Colonic mucosa (tissue), 4 donors: ENCODE measurements around the gene TAF10. TPM values are rescaled to one million over a fixed set of nuclear protein-coding genes. Genes with fewer than 3 reads are reported as not detected.

ENCODE experiments used
- DNase-seq: peaks from one replicate; pipeline ENCODE4 v3.0.0-alpha.2; 2020
- H3K27ac ChIP-seq: fragments of 200-600 bp; one replicate; pipeline ENCODE4 v1.8.0; 2021
- H3K27me3 ChIP-seq: fragments of 200-600 bp; one replicate; pipeline ENCODE4 v1.8.0; 2021
- H3K36me3 ChIP-seq: fragments of 200-600 bp; one replicate; pipeline ENCODE4 v1.8.0; 2021
- H3K4me1 ChIP-seq: fragments of 200-600 bp; one replicate; pipeline ENCODE4 v1.8.0; 2021; ENCODE audit warnings: mild to moderate bottlenecking
- H3K4me3 ChIP-seq: fragments of 200-600 bp; one replicate; pipeline ENCODE4 v1.8.0; 2021
- H3K9ac ChIP-seq, 2 donors: one replicate each; pipeline ENCODE4 v1.7.0; 2013; ENCODE audit warnings: control low read depth in 2 of 2, low read depth in 2 of 2, low read length in 2 of 2
- H3K9me3 ChIP-seq: fragments of 200-600 bp; one replicate; pipeline ENCODE4 v1.8.0; 2021
- CTCF ChIP-seq: fragments of 200-600 bp; IDR thresholded peaks from one replicate; pipeline ENCODE4 v1.8.0; 2022; ENCODE audit warnings: antibody characterized with exemption, mild to moderate bottlenecking
- intact Hi-C: fragments of 100-400 bp; cut with DNase I; formaldehyde crosslinking; loops from one replicate; pipeline ENCODE4 v1.14.1; 2022
- total RNA-seq, 2 donors: library from RNA; stranded (reverse); fragmentation: NEBNext Ultra II Directional in 1 of 2; extraction: Animal tissue kit (Norgen Biotek cat#: 25700) in 1 of 2; gene quantifications; one replicate each; pipeline ENCODE4 v1.2.1, GENCODE V29; 2021
- donor health status: healthy.
- donor health status: DM: no; HTN: no; CAD: no.
- donor health status: DM: no; HTN: no; CAD: no.

TAF10 gene
- total RNA-seq, 2 donors from 2014 or later = 123 to 142 TPM

GRCh38 chr11:6609502-6610015 is 2.5 kb downstream of the TAF10 start:
- H3K4me3 ChIP-seq = no peak overlapping the region
- no peaks in the 10 kb centered on the region for H3K9me3 ChIP-seq
- H3K27me3 ChIP-seq = no peaks in the 10 kb centered on the region
- no peak overlapping the region for H3K9ac ChIP-seq
- H3K27ac ChIP-seq = no peak overlapping the region
- H3K36me3 ChIP-seq = peaks cover 23% of the 10 kb centered on the region
- peak; percentile 15 for DNase-seq
- peaks cover 20% of the 10 kb centered on the region for H3K4me1 ChIP-seq
- intact Hi-C loops = loop anchor here (10.0 kb wide), 1 partner anchor 135 kb away; the partner anchor contains the start of gene TRIM3
- TF ChIP-seq CTCF = no peak

GRCh38 chr11:6608726-6609501 is 3.1 kb downstream of the TAF10 start:
- Histone ChIP-seq H3K4me3 (no peak overlapping the region), H3K27me3 (no peaks in the 10 kb centered on the region), H3K36me3 (peaks cover 23% of the 10 kb centered on the region), H3K9ac (no peak overlapping the region), H3K4me1 (peaks cover 20% of the 10 kb centered on the region), H3K27ac (peak overlapping the region; percentile 89), H3K9me3 (no peaks in the 10 kb centered on the region)
- TF ChIP-seq CTCF = no peak
- intact Hi-C loops = loop anchor here (10.0 kb wide), 1 partner anchor 134 kb away; the partner anchor contains the start of gene TRIM3
- DNase-seq = peak; percentile 18

GRCh38 chr11:6608011-6608410 is 4.0 kb downstream of the TAF10 start:
- no peak overlapping the region for H3K4me3 ChIP-seq
- H3K36me3 ChIP-seq = peaks cover 23% of the 10 kb centered on the region
- no peak for TF ChIP-seq CTCF
- no peak overlapping the region for H3K9ac ChIP-seq
- peak overlapping the region; percentile 89 for H3K27ac ChIP-seq
- DNase-seq = peak; percentile 17
- H3K9me3 ChIP-seq = no peaks in the 10 kb centered on the region
- peaks cover 20% of the 10 kb centered on the region for H3K4me1 ChIP-seq
- H3K27me3 ChIP-seq = no peaks in the 10 kb centered on the region
- intact Hi-C loops = loop anchor here (10.0 kb wide), 1 partner anchor 133 kb away; the partner anchor contains the start of gene TRIM3

- peaks cover 23% of the 10 kb centered on the region for H3K36me3 ChIP-seq
- peaks cover 20% of the 10 kb centered on the region for H3K4me1 ChIP-seq
- H3K9ac ChIP-seq = peak overlapping the region in 1 of 2 donors; percentile 65
- no peaks in the 10 kb centered on the region for H3K27me3 ChIP-seq
- H3K4me3 ChIP-seq = no peak overlapping the region
- intact Hi-C loops = loop anchor here (10.0 kb wide), 1 partner anchor 132 kb away; the partner anchor contains the start of gene TRIM3
- DNase-seq = peak; percentile 12
- peak overlapping the region; percentile 89 for H3K27ac ChIP-seq
- no peaks in the 10 kb centered on the region for H3K9me3 ChIP-seq
- no peak for TF ChIP-seq CTCF
Observed at GRCh38 chr11:6607190-6607795, 4.7 kb downstream of the TAF10 start.

GRCh38 chr11:6606471-6607189 is 5.4 kb downstream of the TAF10 start:
- Histone ChIP-seq H3K9ac (peak overlapping the region in 1 of 2 donors; percentile 65), H3K9me3 (no peaks in the 10 kb centered on the region), H3K27me3 (no peaks in the 10 kb centered on the region), H3K36me3 (peaks cover 23% of the 10 kb centered on the region), H3K4me1 (peaks cover 23% of the 10 kb centered on the region), H3K4me3 (no peak overlapping the region), H3K27ac (peak overlapping the region; percentile 89)
- peak; percentile 92 for DNase-seq
- TF ChIP-seq CTCF = no peak
- intact Hi-C loops = loop anchor here (10.0 kb wide), 1 partner anchor 132 kb away; the partner anchor contains the start of gene TRIM3
